Measurements from ENCODE around the gene NTSR1. TPM values are rescaled to one million over a fixed set of nuclear protein-coding genes. Genes with fewer than 3 reads are reported as not detected.

NTSR1 gene
- total RNA-seq, 1 experiment from 2014 or later = 7.8 TPM

- no peaks in the 10 kb centered on the region for H3K9me3 ChIP-seq (ENCODE audit: low read length)
- no peaks in the 10 kb centered on the region for H3K9me2 ChIP-seq (replicated peaks; ENCODE audit: low read length)
- ChIA-PET POLR2A (ENCODE audit: unreplicated experiment) (no interaction called here), CTCF (no interaction called here)
- peaks cover 3% of the 10 kb centered on the region for H3F3A ChIP-seq (ENCODE audit: low read length, unreplicated experiment)
- TF ChIP-seq EZH2phosphoT487 (IDR thresholded peaks at IDR 0.05; ENCODE audit: borderline replicate concordance, low read length) (no peak), EZH2 (IDR thresholded peaks at IDR 0.05; ENCODE audit: low read length, unreplicated experiment) (no peak), CTCF (conservative IDR thresholded peaks at IDR 0.05; ENCODE audit: low read depth, low read length) (no peak)
- H3K4me2 ChIP-seq (ENCODE audit: low read length) = no peak overlapping the region
- peaks cover 18% of the 10 kb centered on the region; the same call in 1 of the 2 replicates for H3K4me1 ChIP-seq (ENCODE audit: insufficient read depth, low read length)
- BruUV-seq (replicated peaks) = no TSS peak
- no peaks in the 10 kb centered on the region for H4K20me1 ChIP-seq (ENCODE audit: low read length)
- no peak overlapping the region for H3K27ac ChIP-seq (ENCODE audit: low read length)
- H2AFZ ChIP-seq (ENCODE audit: low read length) = no peak overlapping the region
- intact Hi-C loops (cut with micrococcal nuclease) = no loop called here
- H3K27me3 ChIP-seq (ENCODE audit: low read length) = no peaks in the 10 kb centered on the region
- H3K9ac ChIP-seq (ENCODE audit: low read length) = no peak overlapping the region
- no peak overlapping the region for H3K4me3 ChIP-seq (ENCODE audit: low read length)
- peaks cover 12% of the 10 kb centered on the region; the same call in 1 of the 2 replicates for H3K79me2 ChIP-seq (ENCODE audit: low read length)
- ATAC-seq (no peak), DNase-seq (no peak)
- H3K36me3 ChIP-seq (ENCODE audit: low read depth, low read length) = peaks cover 49% of the 10 kb centered on the region; the same call in 1 of the 2 replicates
Observed at GRCh38 chr20:62664019-62664971, 44.3 kb upstream of the NTSR1 start.

- Histone ChIP-seq H3K9me3 (ENCODE audit: low read length) (no peaks in the 10 kb centered on the region), H3K36me3 (ENCODE audit: low read depth, low read length) (peaks cover 51% of the 10 kb centered on the region), H3K4me3 (ENCODE audit: low read length) (no peak overlapping the region), H3K4me2 (ENCODE audit: low read length) (no peak overlapping the region), H3K9me2 (replicated peaks; ENCODE audit: low read length) (no peaks in the 10 kb centered on the region), H3K4me1 (ENCODE audit: insufficient read depth, low read length) (peaks cover 18% of the 10 kb centered on the region; the same call in 1 of the 2 replicates), H3K27me3 (ENCODE audit: low read length) (no peaks in the 10 kb centered on the region), H3K9ac (ENCODE audit: low read length) (no peak overlapping the region), H3K79me2 (ENCODE audit: low read length) (peaks cover 4% of the 10 kb centered on the region; the same call in 1 of the 2 replicates), H3F3A (ENCODE audit: low read length, unreplicated experiment) (peaks cover 3% of the 10 kb centered on the region), H2AFZ (ENCODE audit: low read length) (no peak overlapping the region), H4K20me1 (ENCODE audit: low read length) (no peaks in the 10 kb centered on the region), H3K27ac (ENCODE audit: low read length) (no peak overlapping the region)
- DNase-seq = no peak
- intact Hi-C loops (cut with micrococcal nuclease) = no loop called here
- ATAC-seq = no peak
- ChIA-PET POLR2A (ENCODE audit: unreplicated experiment) (no interaction called here), CTCF (interaction anchor here (0.6 kb wide), 1 partner anchor 166 kb away, joined by 11 read pairs; no protein-coding TSS in a partner anchor)
- BruUV-seq (replicated peaks) = no TSS peak
- TF ChIP-seq CTCF (conservative IDR thresholded peaks at IDR 0.05; ENCODE audit: low read depth, low read length) (no peak), EZH2 (IDR thresholded peaks at IDR 0.05; ENCODE audit: low read length, unreplicated experiment) (no peak), EZH2phosphoT487 (IDR thresholded peaks at IDR 0.05; ENCODE audit: borderline replicate concordance, low read length) (no peak)
Observed at GRCh38 chr20:62665153-62665754, 43.4 kb upstream of the NTSR1 start.
